ENCODE data around the gene BABAM2. TPM values are rescaled to one million over a fixed set of nuclear protein-coding genes. Genes with fewer than 3 reads are reported as not detected.

The BABAM2 gene
- total RNA-seq, 1 experiment from 2014 or later = 16.3 TPM

- Histone ChIP-seq H4K20me1 (ENCODE audit: low read length) (no peaks in the 10 kb centered on the region), H3K4me1 (ENCODE audit: insufficient read depth, low read length) (peaks cover 19% of the 10 kb centered on the region), H3K9ac (ENCODE audit: low read length) (no peak overlapping the region), H3K27me3 (ENCODE audit: low read length) (no peaks in the 10 kb centered on the region), H3K9me3 (ENCODE audit: low read length) (no peaks in the 10 kb centered on the region), H3K9me2 (replicated peaks; ENCODE audit: low read length) (0 out of 2 replicates have a peak, but pooled peaks cover 4% of the 10 kb centered on the region), H3F3A (ENCODE audit: low read length, unreplicated experiment) (no peaks in the 10 kb centered on the region), H2AFZ (ENCODE audit: low read length) (no peak overlapping the region), H3K27ac (ENCODE audit: low read length) (no peak overlapping the region), H3K4me3 (ENCODE audit: low read length) (no peak overlapping the region), H3K79me2 (ENCODE audit: low read length) (no peaks in the 10 kb centered on the region), H3K36me3 (ENCODE audit: low read depth, low read length) (no peaks in the 10 kb centered on the region), H3K4me2 (ENCODE audit: low read length) (no peak overlapping the region)
- ChIA-PET POLR2A (ENCODE audit: unreplicated experiment) (interaction anchor here (0.6 kb wide), 1 partner anchor 102 kb away, joined by 5 read pairs; no protein-coding TSS in a partner anchor), CTCF (no interaction called here)
- no TSS peak for BruUV-seq (replicated peaks)
- DNase-seq (no peak), ATAC-seq (no peak)
- no peak for TF ChIP-seq CTCF (conservative IDR thresholded peaks at IDR 0.05; ENCODE audit: low read depth, low read length)
- TF ChIP-seq EZH2 (IDR thresholded peaks at IDR 0.05; ENCODE audit: low read length, unreplicated experiment) = no peak
- no peak for TF ChIP-seq EZH2phosphoT487 (IDR thresholded peaks at IDR 0.05; ENCODE audit: borderline replicate concordance, low read length)
- intact Hi-C loops (cut with micrococcal nuclease) = no loop called here
Observed at GRCh38 chr2:27991146-27991545, 100.6 kb downstream of the BABAM2 start.

GRCh38 chr2:27992787-27993401, 102.4 kb downstream of the BABAM2 start:
- Histone ChIP-seq H3K4me1 (ENCODE audit: insufficient read depth, low read length) (peaks cover 14% of the 10 kb centered on the region), H4K20me1 (ENCODE audit: low read length) (no peaks in the 10 kb centered on the region), H3K9ac (ENCODE audit: low read length) (no peak overlapping the region), H3K27ac (ENCODE audit: low read length) (no peak overlapping the region), H3K9me2 (replicated peaks; ENCODE audit: low read length) (0 out of 2 replicates have a peak, but pooled peaks cover 4% of the 10 kb centered on the region), H3K4me3 (ENCODE audit: low read length) (no peak overlapping the region), H3F3A (ENCODE audit: low read length, unreplicated experiment) (no peaks in the 10 kb centered on the region), H2AFZ (ENCODE audit: low read length) (no peak overlapping the region), H3K27me3 (ENCODE audit: low read length) (no peaks in the 10 kb centered on the region), H3K4me2 (ENCODE audit: low read length) (0 out of 2 replicates have a peak overlapping the region, but pooled peaks have one; percentile 17), H3K79me2 (ENCODE audit: low read length) (no peaks in the 10 kb centered on the region), H3K36me3 (ENCODE audit: low read depth, low read length) (no peaks in the 10 kb centered on the region), H3K9me3 (ENCODE audit: low read length) (no peaks in the 10 kb centered on the region)
- TF ChIP-seq CTCF (conservative IDR thresholded peaks at IDR 0.05; ENCODE audit: low read depth, low read length) = no peak
- no peak for TF ChIP-seq EZH2phosphoT487 (IDR thresholded peaks at IDR 0.05; ENCODE audit: borderline replicate concordance, low read length)
- ChIA-PET POLR2A (ENCODE audit: unreplicated experiment) (no interaction called here), CTCF (no interaction called here)
- peak; percentile 71 for DNase-seq
- ATAC-seq = peak; percentile 96
- intact Hi-C loops (cut with micrococcal nuclease) = no loop called here
- BruUV-seq (replicated peaks) = no TSS peak

- TF ChIP-seq EZH2phosphoT487 (IDR thresholded peaks at IDR 0.05; ENCODE audit: borderline replicate concordance, low read length) = no peak
- TF ChIP-seq CTCF (conservative IDR thresholded peaks at IDR 0.05; ENCODE audit: low read depth, low read length) = no peak
- no peak for TF ChIP-seq EZH2 (IDR thresholded peaks at IDR 0.05; ENCODE audit: low read length, unreplicated experiment)
- H3F3A ChIP-seq (ENCODE audit: low read length, unreplicated experiment) = no peaks in the 10 kb centered on the region
- H4K20me1 ChIP-seq (ENCODE audit: low read length) = no peaks in the 10 kb centered on the region
- H3K79me2 ChIP-seq (ENCODE audit: low read length) = no peaks in the 10 kb centered on the region
- H3K4me3 ChIP-seq (ENCODE audit: low read length) = no peak overlapping the region
- no TSS peak for BruUV-seq (replicated peaks)
- 0 out of 2 replicates have a peak overlapping the region, but pooled peaks have one; percentile 17 for H3K4me2 ChIP-seq (ENCODE audit: low read length)
- H3K9ac ChIP-seq (ENCODE audit: low read length) = no peak overlapping the region
- intact Hi-C loops (cut with micrococcal nuclease) = no loop called here
- H3K9me2 ChIP-seq (replicated peaks; ENCODE audit: low read length) = 0 out of 2 replicates have a peak, but pooled peaks cover 2% of the 10 kb centered on the region
- H3K36me3 ChIP-seq (ENCODE audit: low read depth, low read length) = no peaks in the 10 kb centered on the region
- H3K27ac ChIP-seq (ENCODE audit: low read length) = no peak overlapping the region
- ChIA-PET POLR2A (ENCODE audit: unreplicated experiment) (no interaction called here), CTCF (no interaction called here)
- no peaks in the 10 kb centered on the region for H3K27me3 ChIP-seq (ENCODE audit: low read length)
- H2AFZ ChIP-seq (ENCODE audit: low read length) = no peak overlapping the region
- peaks cover 14% of the 10 kb centered on the region for H3K4me1 ChIP-seq (ENCODE audit: insufficient read depth, low read length)
- no peak for ATAC-seq
- DNase-seq = no peak
- H3K9me3 ChIP-seq (ENCODE audit: low read length) = no peaks in the 10 kb centered on the region
Observed at GRCh38 chr2:27993402-27993787, 102.9 kb downstream of the BABAM2 start.

Measured in PC-3 (cell line).